ENCODE data around the gene SLC36A3.

Gene SLC36A3

GRCh38 chr5:151275803-151276202, 27.8 kb downstream of the SLC36A3 start:
- peak overlapping the region; percentile 85; the same call in 1 of the 2 replicates for H3K27ac ChIP-seq
- TF ChIP-seq CTCF (conservative IDR thresholded peaks at IDR 0.05), result no peak

- H3K27ac ChIP-seq, result peak overlapping the region; percentile 85
- no peak for TF ChIP-seq CTCF (conservative IDR thresholded peaks at IDR 0.05)
Observed at GRCh38 chr5:151274666-151275065, 28.9 kb downstream of the SLC36A3 start.

- no peak for TF ChIP-seq CTCF (conservative IDR thresholded peaks at IDR 0.05)
- no peak overlapping the region for H3K27ac ChIP-seq
Observed at GRCh38 chr5:151271336-151271735, 32.2 kb downstream of the SLC36A3 start.

GRCh38 chr5:151270599-151270998, 33.0 kb downstream of the SLC36A3 start:
- no peak for TF ChIP-seq CTCF (conservative IDR thresholded peaks at IDR 0.05)
- no peak overlapping the region for H3K27ac ChIP-seq

GRCh38 chr5:151267491-151268260, 35.9 kb downstream of the SLC36A3 start:
- no peak for TF ChIP-seq CTCF (conservative IDR thresholded peaks at IDR 0.05)
- no peak overlapping the region for H3K27ac ChIP-seq

- no peak for TF ChIP-seq CTCF (conservative IDR thresholded peaks at IDR 0.05)
Observed at GRCh38 chr5:151264113-151264512, 39.5 kb downstream of the SLC36A3 start.

GRCh38 chr5:151262532-151262931, 41.0 kb downstream of the SLC36A3 start:
- no peak for TF ChIP-seq CTCF (conservative IDR thresholded peaks at IDR 0.05)
- H3K27ac ChIP-seq, result no peak overlapping the region

More at GRCh38 chr5:151264113-151264512, 39.5 kb downstream of the SLC36A3 start:
- no peak overlapping the region for H3K27ac ChIP-seq

Measured in VCaP (cell line).